Calu3 (cell line): Measurements from ENCODE around the gene TOM1L2. TPM values are rescaled to one million over a fixed set of nuclear protein-coding genes. Genes with fewer than 3 reads are reported as not detected.

ENCODE experiments used
- BruUV-seq: library from RNA; stranded (reverse); fragments of 400-500 nt; replicated peaks from 2 replicates; lab custom pipeline; 2021; lab: Mats Ljungman, UMichigan
- CTCF ChIA-PET: fragments of 300-600 bp; sonication (Branson Sonifier 250); formaldehyde crosslinking; loops from one replicate; lab custom pipeline; 2022; ENCODE audit warnings: antibody characterized with exemption; lab: Charles Lee
- DNase-seq: peaks from one replicate; pipeline ENCODE4 v3.0.0; 2022
- H3K27ac Mint-ChIP-seq: one replicate; pipeline ENCODE4 v1.8.0; 2022; ENCODE audit warnings: mixed read lengths; ENCODE audit not compliant: unreplicated experiment
- H3K27me3 Mint-ChIP-seq: one replicate; pipeline ENCODE4 v1.8.0; 2022; ENCODE audit warnings: mixed read lengths; ENCODE audit not compliant: unreplicated experiment
- H3K36me3 Mint-ChIP-seq: one replicate; pipeline ENCODE4 v1.8.0; 2022; ENCODE audit warnings: mild to moderate bottlenecking, moderate library complexity, mixed read lengths; ENCODE audit not compliant: insufficient read depth, unreplicated experiment
- H3K4me1 Mint-ChIP-seq: one replicate; pipeline ENCODE4 v1.8.0; 2022; ENCODE audit warnings: mild to moderate bottlenecking, low read depth, mixed read lengths; ENCODE audit not compliant: unreplicated experiment
- H3K4me3 Mint-ChIP-seq: one replicate; pipeline ENCODE4 v1.8.0; 2022; ENCODE audit warnings: mild to moderate bottlenecking, low read depth, moderate library complexity, mixed read lengths; ENCODE audit not compliant: unreplicated experiment
- H3K9me3 Mint-ChIP-seq: one replicate; pipeline ENCODE4 v1.8.0; 2022; ENCODE audit warnings: low read depth, mixed read lengths; ENCODE audit not compliant: unreplicated experiment
- intact Hi-C: fragments of 100-400 bp; cut with micrococcal nuclease; formaldehyde crosslinking; loops from one replicate; pipeline ENCODE4 v1.10.0; 2022; ENCODE audit not compliant: unreplicated experiment
- total RNA-seq: library from RNA; stranded (reverse); gene quantifications from 2 replicates; pipeline ENCODE4 v1.2.3, GENCODE V29; 2022
- TF ChIP-seq, protein P1 (sequence below): fragments of 200-600 bp; IDR thresholded peaks from one replicate; pipeline ENCODE4 v1.8.0; 2022; ENCODE audit warnings: antibody characterized with exemption; ENCODE audit not compliant: unreplicated experiment

TOM1L2 gene
- total RNA-seq, 1 experiment from 2014 or later = 20.1 TPM

DNA sequence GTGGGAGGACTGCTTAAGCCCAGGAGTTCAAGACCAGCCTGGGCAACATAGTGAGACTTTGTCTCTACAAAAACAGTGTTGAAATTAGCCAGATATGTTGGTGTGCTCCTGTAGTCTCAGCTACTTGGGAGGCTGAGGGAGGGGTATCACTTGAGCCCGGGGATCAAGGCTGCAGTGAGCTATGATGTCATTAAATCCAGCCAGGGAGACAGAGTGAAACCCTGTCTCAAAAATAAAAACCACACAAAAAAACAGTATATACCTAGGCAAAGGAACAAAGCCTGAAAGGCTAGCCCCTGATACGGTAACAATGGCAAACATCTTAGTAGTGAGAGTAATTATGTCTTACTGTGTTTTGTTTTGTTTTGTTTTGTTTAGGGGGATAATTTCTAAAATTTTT, 38.0 kb downstream of the TOM1L2 start:
- no peaks in the 10 kb centered on the region for H3K27me3 Mint-ChIP-seq
- BruUV-seq = no TSS peak
- CTCF ChIA-PET = no interaction called here
- no peaks in the 10 kb centered on the region for H3K36me3 Mint-ChIP-seq
- no peaks in the 10 kb centered on the region for H3K9me3 Mint-ChIP-seq
- H3K27ac Mint-ChIP-seq = no peak overlapping the region
- H3K4me1 Mint-ChIP-seq = peaks cover 26% of the 10 kb centered on the region
- no peak overlapping the region for H3K4me3 Mint-ChIP-seq
- intact Hi-C loops = no loop called here
- DNase-seq = no peak
- TF ChIP-seq, protein P1, sequence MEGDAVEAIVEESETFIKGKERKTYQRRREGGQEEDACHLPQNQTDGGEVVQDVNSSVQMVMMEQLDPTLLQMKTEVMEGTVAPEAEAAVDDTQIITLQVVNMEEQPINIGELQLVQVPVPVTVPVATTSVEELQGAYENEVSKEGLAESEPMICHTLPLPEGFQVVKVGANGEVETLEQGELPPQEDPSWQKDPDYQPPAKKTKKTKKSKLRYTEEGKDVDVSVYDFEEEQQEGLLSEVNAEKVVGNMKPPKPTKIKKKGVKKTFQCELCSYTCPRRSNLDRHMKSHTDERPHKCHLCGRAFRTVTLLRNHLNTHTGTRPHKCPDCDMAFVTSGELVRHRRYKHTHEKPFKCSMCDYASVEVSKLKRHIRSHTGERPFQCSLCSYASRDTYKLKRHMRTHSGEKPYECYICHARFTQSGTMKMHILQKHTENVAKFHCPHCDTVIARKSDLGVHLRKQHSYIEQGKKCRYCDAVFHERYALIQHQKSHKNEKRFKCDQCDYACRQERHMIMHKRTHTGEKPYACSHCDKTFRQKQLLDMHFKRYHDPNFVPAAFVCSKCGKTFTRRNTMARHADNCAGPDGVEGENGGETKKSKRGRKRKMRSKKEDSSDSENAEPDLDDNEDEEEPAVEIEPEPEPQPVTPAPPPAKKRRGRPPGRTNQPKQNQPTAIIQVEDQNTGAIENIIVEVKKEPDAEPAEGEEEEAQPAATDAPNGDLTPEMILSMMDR = no peak

DNA sequence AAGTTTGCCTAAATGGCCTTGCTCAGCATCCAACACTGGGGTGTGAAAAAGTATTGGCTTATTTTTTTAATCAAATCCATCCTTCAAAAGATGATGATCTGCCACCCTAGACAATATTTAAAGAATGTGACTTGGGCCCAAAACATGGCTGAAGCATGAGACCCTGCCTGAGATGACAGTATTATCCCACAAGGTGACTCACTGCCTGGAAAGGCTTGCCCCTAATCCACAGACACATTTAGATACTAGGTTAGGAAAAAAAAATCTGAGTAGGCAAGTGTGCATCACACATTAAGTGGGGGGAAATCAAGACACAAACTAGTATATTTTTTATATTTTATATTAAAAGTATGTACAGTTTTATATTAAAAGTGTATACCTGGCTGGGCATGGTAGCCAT, 38.4 kb downstream of the TOM1L2 start:
- peaks cover 26% of the 10 kb centered on the region for H3K4me1 Mint-ChIP-seq
- H3K9me3 Mint-ChIP-seq = no peaks in the 10 kb centered on the region
- BruUV-seq = no TSS peak
- TF ChIP-seq, protein P1 = no peak
- DNase-seq = no peak
- H3K27me3 Mint-ChIP-seq = no peaks in the 10 kb centered on the region
- CTCF ChIA-PET = no interaction called here
- intact Hi-C loops = no loop called here
- no peak overlapping the region for H3K27ac Mint-ChIP-seq
- H3K36me3 Mint-ChIP-seq = no peaks in the 10 kb centered on the region
- H3K4me3 Mint-ChIP-seq = no peak overlapping the region

DNA sequence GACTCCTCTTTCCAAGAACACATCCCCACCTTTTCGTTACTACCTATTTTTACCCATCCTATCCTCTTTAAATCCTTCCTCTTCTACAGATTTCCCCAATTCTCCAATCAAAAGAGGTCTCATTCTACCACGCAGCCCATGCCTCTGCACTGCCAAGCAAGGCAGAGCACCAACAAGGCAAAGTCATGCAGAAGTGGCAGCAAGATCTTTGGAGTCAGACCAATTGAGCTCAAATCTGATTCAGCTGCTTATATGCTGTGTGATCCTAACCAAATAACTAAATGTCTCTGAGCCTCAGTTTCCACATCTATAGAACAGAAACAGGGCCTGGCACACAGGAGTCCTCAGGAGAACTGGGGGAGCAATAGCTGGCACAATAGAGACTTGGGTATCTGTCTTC, 41.0 kb downstream of the TOM1L2 start:
- peaks cover 16% of the 10 kb centered on the region for H3K4me1 Mint-ChIP-seq
- H3K9me3 Mint-ChIP-seq = no peaks in the 10 kb centered on the region
- TF ChIP-seq, protein P1 = no peak
- CTCF ChIA-PET = no interaction called here
- H3K36me3 Mint-ChIP-seq = no peaks in the 10 kb centered on the region
- no peak overlapping the region for H3K27ac Mint-ChIP-seq
- DNase-seq = no peak
- no TSS peak for BruUV-seq
- intact Hi-C loops = no loop called here
- no peak overlapping the region for H3K4me3 Mint-ChIP-seq
- no peaks in the 10 kb centered on the region for H3K27me3 Mint-ChIP-seq

DNA sequence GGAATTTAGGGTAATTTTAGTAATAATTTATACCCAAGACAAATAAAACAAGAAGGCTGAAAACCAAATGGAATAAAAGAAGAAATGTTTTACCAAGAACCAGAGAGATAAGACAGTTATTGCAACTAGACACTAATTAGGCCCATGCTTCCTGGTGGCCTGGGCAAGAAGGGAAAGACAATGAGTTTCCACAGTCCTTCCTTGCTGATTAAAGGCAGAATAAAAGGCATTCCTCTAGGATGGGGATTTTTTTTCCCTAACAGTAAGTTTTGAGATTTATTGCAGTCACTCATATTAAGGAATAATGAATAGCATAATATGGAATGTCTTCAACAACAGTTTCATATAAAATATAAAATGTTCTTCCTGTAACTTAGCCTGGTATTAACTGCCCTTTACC, 41.5 kb downstream of the TOM1L2 start:
- TF ChIP-seq, protein P1 = no peak
- Mint-ChIP-seq H3K36me3 (no peaks in the 10 kb centered on the region), H3K27ac (no peak overlapping the region), H3K4me3 (no peak overlapping the region), H3K9me3 (no peaks in the 10 kb centered on the region), H3K27me3 (no peaks in the 10 kb centered on the region), H3K4me1 (peaks cover 11% of the 10 kb centered on the region)
- CTCF ChIA-PET = no interaction called here
- intact Hi-C loops = no loop called here
- no peak for DNase-seq
- BruUV-seq = no TSS peak
